BJ (cell line): ENCODE results near the gene RBM7. TPM values are rescaled to one million over a fixed set of nuclear protein-coding genes. Genes with fewer than 3 reads are reported as not detected.
A peak's percentile ranks its signal among the peaks of the same experiment; 100 is the strongest.

Experiments used
- CTCF ChIA-PET: fragments of 350-600 bp; formaldehyde crosslinking; extraction: SDS; loops from one replicate; lab custom pipeline; 2021; ENCODE audit warnings: antibody characterized with exemption, inconsistent platforms; lab: Yijun Ruan, JAX
- POLR2A ChIA-PET: fragments of 300-600 bp; sonication (Branson Sonifier 250); formaldehyde crosslinking; extraction: SDS; loops from one replicate; lab custom pipeline; 2021; ENCODE audit warnings: antibody characterized with exemption; lab: Charles Lee
- DNase-seq: peaks from one replicate; pipeline ENCODE4 v3.0.0-alpha.2; 2011; ENCODE audit warnings: low read depth
- H3K27me3 ChIP-seq: 2 replicates; pipeline ENCODE4 v1.6.0; 2011; ENCODE audit warnings: low read length; ENCODE audit not compliant: control insufficient read depth, insufficient read depth
- H3K36me3 ChIP-seq: 2 replicates; pipeline ENCODE4 v1.5.1; 2011; ENCODE audit warnings: low read length; ENCODE audit not compliant: control insufficient read depth, insufficient read depth
- H3K4me3 ChIP-seq: 2 replicates; pipeline ENCODE4 v1.5.1; 2011; ENCODE audit warnings: low read depth, mild to moderate bottlenecking, control low read depth, low read length
- polyA plus RNA-seq: library from polyadenylated mRNA; depleted of rRNA; stranded (reverse); fragments of >200 nt; gene quantifications from 2 replicates; pipeline ENCODE4 v1.2.3, GENCODE V29; 2011
- TF ChIP-seq, protein P1 (sequence below): IDR thresholded peaks from 2 replicates; pipeline ENCODE4 v1.5.1; 2011; ENCODE audit warnings: low read depth, mild to moderate bottlenecking, control low read depth, inconsistent platforms, low read length, moderate library complexity; ENCODE audit not compliant: insufficient read depth

The RBM7 gene
- polyA plus RNA-seq, 1 experiment, result 35.5 TPM

GRCh38 chr11:114368918-114369680, 31.4 kb upstream of the RBM7 start:
- H3K27me3 ChIP-seq, result no peaks in the 10 kb centered on the region
- TF ChIP-seq, protein P1, sequence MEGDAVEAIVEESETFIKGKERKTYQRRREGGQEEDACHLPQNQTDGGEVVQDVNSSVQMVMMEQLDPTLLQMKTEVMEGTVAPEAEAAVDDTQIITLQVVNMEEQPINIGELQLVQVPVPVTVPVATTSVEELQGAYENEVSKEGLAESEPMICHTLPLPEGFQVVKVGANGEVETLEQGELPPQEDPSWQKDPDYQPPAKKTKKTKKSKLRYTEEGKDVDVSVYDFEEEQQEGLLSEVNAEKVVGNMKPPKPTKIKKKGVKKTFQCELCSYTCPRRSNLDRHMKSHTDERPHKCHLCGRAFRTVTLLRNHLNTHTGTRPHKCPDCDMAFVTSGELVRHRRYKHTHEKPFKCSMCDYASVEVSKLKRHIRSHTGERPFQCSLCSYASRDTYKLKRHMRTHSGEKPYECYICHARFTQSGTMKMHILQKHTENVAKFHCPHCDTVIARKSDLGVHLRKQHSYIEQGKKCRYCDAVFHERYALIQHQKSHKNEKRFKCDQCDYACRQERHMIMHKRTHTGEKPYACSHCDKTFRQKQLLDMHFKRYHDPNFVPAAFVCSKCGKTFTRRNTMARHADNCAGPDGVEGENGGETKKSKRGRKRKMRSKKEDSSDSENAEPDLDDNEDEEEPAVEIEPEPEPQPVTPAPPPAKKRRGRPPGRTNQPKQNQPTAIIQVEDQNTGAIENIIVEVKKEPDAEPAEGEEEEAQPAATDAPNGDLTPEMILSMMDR, result no peak
- no peak overlapping the region for H3K4me3 ChIP-seq
- no peaks in the 10 kb centered on the region for H3K36me3 ChIP-seq
- ChIA-PET POLR2A (no interaction called here), CTCF (interaction anchor here (1.7 to 2.2 kb wide), 2 partner anchors 13 to 23 kb away, joined by 7 to 10 read pairs; no protein-coding TSS in a partner anchor)
- no peak for DNase-seq

DNA sequence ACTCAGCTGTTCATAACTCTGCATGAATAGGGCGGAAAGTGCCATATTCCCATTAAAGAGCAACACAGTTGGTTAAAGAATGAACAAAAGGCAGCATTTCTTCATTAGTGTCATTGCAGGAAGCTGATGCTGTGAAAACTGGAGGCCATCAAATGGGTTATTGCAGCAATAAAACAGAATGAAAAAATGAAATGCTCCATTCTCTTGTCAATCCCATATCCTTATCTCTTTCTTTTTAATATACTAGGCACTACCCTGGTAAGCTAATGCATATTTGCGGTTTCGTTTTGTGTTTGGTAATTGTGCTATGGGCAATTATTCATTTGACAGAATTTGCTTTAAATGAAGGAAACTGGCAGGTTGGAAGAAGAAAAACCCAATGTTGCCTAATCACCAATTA, 25.4 kb upstream of the RBM7 start:
- no peak for DNase-seq
- TF ChIP-seq, protein P1, result no peak
- POLR2A ChIA-PET, result no interaction called here
- Histone ChIP-seq H3K36me3 (no peaks in the 10 kb centered on the region), H3K4me3 (no peak overlapping the region), H3K27me3 (no peaks in the 10 kb centered on the region)
- CTCF ChIA-PET, result no interaction called here

- peak; percentile 95 for DNase-seq
Measured at GRCh38 chr11:114377612-114378267, 22.7 kb upstream of the RBM7 start.

DNA sequence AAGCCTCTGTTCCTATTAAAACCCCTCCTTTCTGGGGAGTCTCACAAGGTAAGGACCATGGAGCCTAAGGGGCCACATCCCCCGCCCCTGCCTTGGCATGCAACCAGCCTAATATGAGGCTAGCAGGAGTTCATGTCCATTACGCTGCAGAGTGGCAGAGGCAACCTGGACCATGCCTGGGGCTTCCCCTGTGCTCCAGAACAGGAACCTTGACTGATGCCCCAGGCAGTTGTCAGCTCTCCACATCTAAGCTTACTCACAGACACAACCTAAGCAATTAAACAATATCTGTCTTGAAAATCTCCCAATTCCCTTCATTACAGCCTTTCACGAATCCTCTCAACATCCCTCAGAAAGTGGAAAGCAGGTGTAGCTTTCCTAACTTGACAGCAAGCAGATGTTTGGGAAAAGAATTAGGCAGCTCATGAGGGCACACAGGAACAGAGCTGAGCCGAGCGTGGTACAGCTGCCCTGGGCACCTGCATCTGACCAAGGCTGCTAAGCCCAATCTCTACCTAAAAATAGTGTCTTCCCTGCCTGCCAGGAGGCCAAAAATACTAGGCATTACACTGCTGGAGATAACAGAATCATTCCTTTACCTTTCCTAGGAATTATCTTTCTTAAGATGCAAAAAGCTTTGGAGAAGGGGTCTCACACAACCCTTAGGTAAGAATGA, 20.9 kb upstream of the RBM7 start:
- Histone ChIP-seq H3K4me3 (no peak overlapping the region), H3K27me3 (no peaks in the 10 kb centered on the region), H3K36me3 (no peaks in the 10 kb centered on the region)
- POLR2A ChIA-PET, result no interaction called here
- no peak for DNase-seq
- TF ChIP-seq, protein P1, result no peak
- CTCF ChIA-PET, result interaction anchor here (0.6 kb wide), 1 partner anchor 59 kb away, joined by 3 read pairs; no protein-coding TSS in a partner anchor

More at GRCh38 chr11:114377612-114378267, 22.7 kb upstream of the RBM7 start:
- H3K4me3 ChIP-seq, result no peak overlapping the region
- TF ChIP-seq, protein P1, result no peak
- CTCF ChIA-PET, result interaction anchor here (1.0 to 1.7 kb wide), 3 partner anchors 10 to 42 kb away, joined by 3 to 5 read pairs (median 4); no protein-coding TSS in a partner anchor
- no peaks in the 10 kb centered on the region for H3K36me3 ChIP-seq
- H3K27me3 ChIP-seq, result no peaks in the 10 kb centered on the region
- POLR2A ChIA-PET, result interaction anchor here (0.7 kb wide), 1 partner anchor 245 kb away, joined by 3 read pairs; no protein-coding TSS in a partner anchor
